ENCODE measurements around the gene ACTL7A.

DNA sequence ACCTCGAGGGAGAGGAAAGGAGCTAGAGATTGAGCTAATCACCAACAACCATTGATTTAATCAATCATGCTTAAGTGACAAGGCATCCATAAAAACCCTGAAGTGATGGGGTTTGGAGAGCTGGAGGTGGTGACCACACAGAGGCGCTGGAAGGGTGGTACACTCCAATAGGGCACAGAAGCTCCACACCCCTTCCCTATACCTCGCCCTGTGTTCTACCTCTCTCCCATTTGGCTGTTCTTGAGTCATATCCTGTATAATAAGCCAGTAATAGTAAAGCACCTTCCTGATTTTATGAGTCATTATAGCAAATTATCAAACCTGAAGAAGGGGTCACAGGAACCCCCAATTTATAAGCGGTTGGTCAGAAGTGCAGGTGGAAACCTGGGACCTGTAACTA lies 24.5 kb upstream of the ACTL7A start:
- TF ChIP-seq EZH2 (IDR thresholded peaks at IDR 0.05; ENCODE audit: insufficient read depth, poor library complexity, severe bottlenecking) (no peak), EZH2phosphoT487 (IDR thresholded peaks at IDR 0.05; ENCODE audit: insufficient read depth, low read depth) (no peak)

Data from GM23248 (cell line).